ENCODE data around the gene RSKR.
"Not testable (repeated sequence)": the region's sequence is repeated elsewhere in the genome, so short reads cannot be mapped to it uniquely, and the experiment has no call there.

RSKR gene

DNA sequence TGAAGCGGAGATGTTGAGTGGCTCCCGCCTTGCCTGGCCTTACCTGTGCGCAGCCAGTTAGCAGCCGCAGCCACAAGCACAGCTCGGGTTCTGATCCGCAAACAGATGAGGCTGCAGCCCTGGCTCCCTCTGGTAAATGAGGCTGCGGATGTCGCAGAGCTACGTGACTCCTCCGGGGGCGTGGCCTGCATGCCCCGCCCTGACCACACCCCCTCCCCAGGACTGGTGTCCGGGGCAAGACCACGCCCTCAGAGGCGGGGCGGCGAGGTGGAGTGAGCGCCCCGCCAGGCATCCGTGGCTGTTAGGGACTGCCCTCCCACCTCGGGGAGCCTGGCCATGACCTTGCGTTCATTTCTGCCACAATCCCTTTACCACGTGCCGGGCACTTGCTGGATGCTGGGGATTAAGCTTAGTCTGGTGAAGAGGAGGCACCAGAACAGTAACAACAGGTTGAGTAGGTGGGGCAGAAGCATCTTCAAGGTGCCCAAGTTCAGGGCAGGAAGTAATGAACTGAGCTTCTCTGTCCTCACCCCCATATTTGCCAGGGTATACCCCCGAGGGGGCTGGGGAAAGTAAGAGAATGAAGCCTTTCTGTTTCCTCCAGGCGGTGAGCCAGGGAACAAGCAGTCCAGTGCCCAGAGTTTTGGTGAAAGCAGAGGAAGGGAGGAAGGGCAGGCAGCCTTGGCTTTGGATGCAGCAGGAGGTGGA lies 37.1 kb downstream of the RSKR start, which contains the start of gene ALDOC:
TSS of gene ALDOC (minus strand) at position 138 of the 708 bp plus-strand sequence. CDS start 1,363 bp downstream, outside the sequence.
- peak within 1 kb of the TSS; percentile 44 for H3K4me3 ChIP-seq (ENCODE audit: low read length)
- peak; percentile 82 for DNase-seq (ENCODE audit: low read depth)
- TF ChIP-seq, protein P1, sequence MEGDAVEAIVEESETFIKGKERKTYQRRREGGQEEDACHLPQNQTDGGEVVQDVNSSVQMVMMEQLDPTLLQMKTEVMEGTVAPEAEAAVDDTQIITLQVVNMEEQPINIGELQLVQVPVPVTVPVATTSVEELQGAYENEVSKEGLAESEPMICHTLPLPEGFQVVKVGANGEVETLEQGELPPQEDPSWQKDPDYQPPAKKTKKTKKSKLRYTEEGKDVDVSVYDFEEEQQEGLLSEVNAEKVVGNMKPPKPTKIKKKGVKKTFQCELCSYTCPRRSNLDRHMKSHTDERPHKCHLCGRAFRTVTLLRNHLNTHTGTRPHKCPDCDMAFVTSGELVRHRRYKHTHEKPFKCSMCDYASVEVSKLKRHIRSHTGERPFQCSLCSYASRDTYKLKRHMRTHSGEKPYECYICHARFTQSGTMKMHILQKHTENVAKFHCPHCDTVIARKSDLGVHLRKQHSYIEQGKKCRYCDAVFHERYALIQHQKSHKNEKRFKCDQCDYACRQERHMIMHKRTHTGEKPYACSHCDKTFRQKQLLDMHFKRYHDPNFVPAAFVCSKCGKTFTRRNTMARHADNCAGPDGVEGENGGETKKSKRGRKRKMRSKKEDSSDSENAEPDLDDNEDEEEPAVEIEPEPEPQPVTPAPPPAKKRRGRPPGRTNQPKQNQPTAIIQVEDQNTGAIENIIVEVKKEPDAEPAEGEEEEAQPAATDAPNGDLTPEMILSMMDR (conservative IDR thresholded peaks at IDR 0.05; ENCODE audit: low read depth, low read length): no peak

DNA sequence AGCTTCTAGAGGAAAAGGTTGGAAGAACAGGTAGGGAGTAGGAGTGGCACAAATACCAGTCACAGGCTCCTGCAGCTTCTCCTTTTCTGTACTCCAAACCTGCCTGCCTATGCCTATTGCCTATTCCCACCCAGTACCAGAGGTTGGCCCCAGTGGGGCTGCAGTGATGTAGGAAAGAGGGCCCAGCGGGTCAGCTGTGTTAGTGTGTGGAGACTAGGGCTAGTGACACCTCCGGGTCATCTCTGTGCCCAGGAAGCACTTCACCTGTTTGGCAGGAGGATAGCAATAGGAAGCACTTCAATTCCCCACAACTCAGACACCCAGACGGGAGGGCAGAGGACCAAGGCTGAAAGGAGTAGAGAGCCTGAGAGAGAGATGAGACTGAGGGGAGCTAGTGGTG lies 38.0 kb downstream of the RSKR start:
- H3K4me3 ChIP-seq (ENCODE audit: low read length): not testable (repeated sequence)

DNA sequence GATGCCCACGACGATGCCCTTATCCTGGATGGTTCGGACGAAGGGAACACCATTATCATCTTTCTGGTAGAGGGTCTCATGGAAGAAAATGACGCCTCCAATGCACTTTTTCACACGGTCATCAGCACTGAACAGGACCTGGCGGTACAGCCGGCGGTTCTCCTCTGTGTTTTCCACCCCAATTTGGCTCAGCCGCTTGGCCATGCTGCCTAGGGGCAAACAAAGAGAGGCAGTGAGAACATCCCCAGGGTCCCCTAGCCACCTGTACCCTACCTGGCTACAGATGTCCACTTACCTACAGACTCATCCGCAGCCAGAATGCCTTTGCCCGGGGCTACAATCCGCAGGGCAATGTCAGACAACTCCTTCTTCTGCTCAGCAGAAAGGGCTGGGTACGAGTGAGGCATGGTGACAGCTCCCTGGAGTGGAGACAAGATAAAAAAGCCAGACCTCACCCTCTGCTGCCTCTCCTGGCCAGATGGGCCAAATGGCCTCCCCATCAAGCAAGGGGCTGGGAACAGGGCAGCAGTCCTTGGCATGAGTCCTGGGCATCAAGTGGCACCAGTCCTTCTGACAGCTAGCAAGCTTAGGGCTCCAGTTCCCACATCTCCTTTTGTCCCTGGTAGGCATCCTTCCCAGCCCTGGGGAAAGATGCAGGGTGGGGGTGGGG lies 38.7 kb downstream of the RSKR start:
- TF ChIP-seq, protein P1 (conservative IDR thresholded peaks at IDR 0.05; ENCODE audit: low read depth, low read length): no peak
- no peak for DNase-seq (ENCODE audit: low read depth)
- H3K4me3 ChIP-seq (ENCODE audit: low read length): no peak overlapping the region

More for the DNA sequence above, 38.0 kb downstream of the RSKR start:
- DNase-seq (ENCODE audit: low read depth): not testable (repeated sequence)

DNA sequence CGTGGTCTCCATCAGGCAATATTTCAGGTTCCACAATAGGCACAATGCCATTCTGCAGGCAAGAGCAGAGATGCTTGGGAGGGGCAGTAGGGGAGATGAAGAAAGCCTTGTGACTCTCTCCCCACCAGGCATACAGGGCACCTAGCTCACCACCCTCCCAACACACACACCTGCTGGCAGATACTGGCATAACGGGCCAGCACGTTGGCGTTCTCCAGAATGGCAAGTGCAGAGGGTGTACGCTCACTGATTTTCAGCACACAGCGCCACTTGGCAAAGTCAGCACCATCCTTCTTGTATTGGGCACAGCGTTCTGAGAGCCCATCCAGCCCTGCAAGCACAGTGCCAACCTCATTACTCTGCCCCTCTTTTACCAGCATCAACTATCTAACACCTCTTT lies 39.5 kb downstream of the RSKR start:
- TF ChIP-seq, protein P1 (conservative IDR thresholded peaks at IDR 0.05; ENCODE audit: low read depth, low read length): no peak
- no peak overlapping the region for H3K4me3 ChIP-seq (ENCODE audit: low read length)
- DNase-seq (ENCODE audit: low read depth): no peak

DNA sequence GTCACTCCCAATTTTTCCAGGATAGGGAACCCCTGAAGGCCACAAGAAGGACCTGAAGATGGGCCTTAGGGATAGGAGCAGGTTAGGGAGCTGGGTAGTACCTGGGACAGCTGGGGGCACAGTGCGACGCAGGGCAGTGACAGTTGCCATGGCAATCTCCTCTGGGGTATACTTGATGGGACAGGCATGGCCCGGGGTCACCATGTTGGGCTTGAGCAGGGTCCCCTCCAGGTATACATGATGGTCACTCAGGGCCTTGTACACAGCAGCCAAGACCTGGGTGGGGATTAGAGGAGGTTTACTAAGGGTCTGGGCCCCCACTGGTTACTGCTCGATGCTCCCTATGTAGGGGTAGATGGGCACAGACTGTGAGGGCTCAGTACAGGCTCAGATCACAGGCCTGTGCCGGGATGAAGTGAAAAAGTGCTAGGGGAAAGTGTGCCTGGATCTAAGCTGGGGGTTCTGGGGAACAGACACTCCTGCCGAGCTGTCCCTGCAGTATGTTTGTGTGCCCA lies 40.0 kb downstream of the RSKR start:
- H3K4me3 ChIP-seq (ENCODE audit: low read length): no peak overlapping the region
- TF ChIP-seq, protein P1 (conservative IDR thresholded peaks at IDR 0.05; ENCODE audit: low read depth, low read length): no peak
- DNase-seq (ENCODE audit: low read depth): no peak

DNA sequence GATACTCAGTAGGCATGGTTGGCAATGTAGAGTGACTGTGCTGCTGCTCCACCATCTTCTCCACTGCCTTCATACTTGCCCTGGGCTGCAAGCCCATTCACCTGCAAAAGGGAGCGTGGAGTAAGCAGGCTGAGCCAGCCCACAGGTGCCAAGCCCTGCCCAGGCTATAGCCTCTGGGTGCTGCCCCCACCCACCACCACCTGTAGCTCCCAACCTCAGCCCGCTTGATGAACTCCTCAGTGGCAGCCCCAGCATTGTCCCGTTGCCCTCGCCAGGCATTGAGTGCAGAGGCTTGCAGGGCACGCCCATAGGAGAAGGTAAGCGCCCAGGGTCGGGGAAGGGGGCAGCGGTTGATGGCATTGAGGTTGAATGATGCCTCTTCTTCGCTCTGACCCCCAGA lies 40.5 kb downstream of the RSKR start:
- TF ChIP-seq, protein P1 (conservative IDR thresholded peaks at IDR 0.05; ENCODE audit: low read depth, low read length): no peak
- H3K4me3 ChIP-seq (ENCODE audit: low read length): no peak overlapping the region
- DNase-seq (ENCODE audit: low read depth): no peak

DNA sequence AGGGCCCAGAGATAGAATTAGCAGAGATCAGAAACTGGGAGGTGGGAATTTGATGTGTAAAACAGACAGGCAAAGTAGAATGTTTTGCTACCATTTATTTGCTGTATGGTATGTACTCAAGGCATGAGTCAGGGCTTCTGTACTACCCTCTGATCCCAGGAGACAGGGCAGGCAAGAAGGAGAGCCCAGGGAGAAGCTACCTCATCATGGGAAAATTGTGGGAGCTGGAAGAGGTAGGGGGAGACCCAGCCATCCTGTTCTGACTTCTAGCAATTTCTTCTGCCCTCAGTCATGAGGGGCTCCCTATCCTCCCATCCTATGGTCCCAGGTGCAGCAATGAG lies 41.0 kb downstream of the RSKR start:
- DNase-seq (ENCODE audit: low read depth): no peak
- no peak overlapping the region for H3K4me3 ChIP-seq (ENCODE audit: low read length)
- TF ChIP-seq, protein P1 (conservative IDR thresholded peaks at IDR 0.05; ENCODE audit: low read depth, low read length): no peak

All from retinal pigment epithelial cell (primary cell).